ENCODE results near the gene RPRD1B. TPM values are rescaled to one million over a fixed set of nuclear protein-coding genes. Genes with fewer than 3 reads are reported as not detected.

Gene RPRD1B
- total and polyA plus RNA-seq, 2 experiments from 2014 or later: 7.3 to 24.3 TPM

DNA sequence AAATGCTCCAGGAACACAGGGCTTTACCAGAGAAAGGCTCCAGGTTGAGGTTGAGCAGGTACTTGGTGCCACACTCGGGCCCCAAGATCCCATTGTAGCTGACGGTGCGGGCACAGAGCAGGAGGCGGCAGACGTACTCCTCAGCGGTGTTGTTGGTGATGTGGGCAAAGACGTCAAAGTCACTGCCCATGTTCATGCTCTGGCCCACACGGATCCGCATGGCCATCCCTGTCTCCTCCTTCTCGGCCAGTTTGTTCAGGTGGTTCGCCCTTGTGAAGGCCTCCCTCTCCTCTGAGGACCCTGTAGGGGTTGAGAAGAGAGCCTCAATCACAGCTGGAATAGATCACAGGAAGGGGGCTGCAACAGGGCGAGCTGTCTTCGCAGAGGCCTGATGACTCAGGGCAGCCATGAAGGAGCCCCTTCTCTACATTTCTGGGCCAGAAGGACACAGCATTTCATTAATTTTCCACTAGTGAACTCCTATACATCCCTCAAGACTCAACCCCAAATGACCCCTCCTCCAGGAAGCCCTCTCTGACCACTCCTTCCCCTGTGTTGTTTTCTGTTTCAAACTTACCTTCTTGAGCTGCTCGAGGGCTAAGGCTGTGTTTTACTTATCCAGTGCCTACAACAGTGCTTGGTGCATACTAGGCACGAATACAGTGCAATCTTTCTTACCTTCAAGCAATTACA lies 104.7 kb downstream of the RPRD1B start:
- no peaks in the 10 kb centered on the region for H3F3A ChIP-seq (replicated peaks; ENCODE audit: low read depth)
- H3K27me3 ChIP-seq (ENCODE audit: insufficient read depth): no peaks in the 10 kb centered on the region
- H2AFZ ChIP-seq: no peak overlapping the region
- Mint-ChIP-seq H3K36me3 (ENCODE audit: low read depth) (no peaks in the 10 kb centered on the region), H3K27ac (no peak overlapping the region), H3K4me1 (peaks cover 8% of the 10 kb centered on the region; the same call in 2 of the 3 replicates), H3K27me3 (ENCODE audit: insufficient read depth, low read depth, poor library complexity) (peaks cover 7% of the 10 kb centered on the region), H3K4me3 (no peak overlapping the region), H3K9me3 (no peaks in the 10 kb centered on the region; the same call in 2 of the 3 replicates)
- TF ChIP-seq NANOG (IDR thresholded peaks at IDR 0.05; ENCODE audit: borderline replicate concordance) (no peak), ZNF331 (CRISPR knock-in tag; IDR thresholded peaks at IDR 0.05; ENCODE audit: low read depth) (no peak), ZNF114 (CRISPR knock-in tag; IDR thresholded peaks at IDR 0.05) (no peak), POLR2AphosphoS5 (IDR thresholded peaks at IDR 0.05; ENCODE audit: low read depth) (no peak), CREB1 (CRISPR knock-in tag; IDR thresholded peaks at IDR 0.05; ENCODE audit: low read depth) (no peak), EZH2phosphoT487 (IDR thresholded peaks at IDR 0.05; ENCODE audit: unreplicated experiment) (no peak), EZH2 (IDR thresholded peaks at IDR 0.05; ENCODE audit: low read depth, unreplicated experiment) (no peak), STAT1 (IDR thresholded peaks at IDR 0.05; ENCODE audit: unreplicated experiment) (no peak), JUNB (IDR thresholded peaks at IDR 0.05; ENCODE audit: unreplicated experiment) (no peak)
- TF ChIP-seq, protein P1, sequence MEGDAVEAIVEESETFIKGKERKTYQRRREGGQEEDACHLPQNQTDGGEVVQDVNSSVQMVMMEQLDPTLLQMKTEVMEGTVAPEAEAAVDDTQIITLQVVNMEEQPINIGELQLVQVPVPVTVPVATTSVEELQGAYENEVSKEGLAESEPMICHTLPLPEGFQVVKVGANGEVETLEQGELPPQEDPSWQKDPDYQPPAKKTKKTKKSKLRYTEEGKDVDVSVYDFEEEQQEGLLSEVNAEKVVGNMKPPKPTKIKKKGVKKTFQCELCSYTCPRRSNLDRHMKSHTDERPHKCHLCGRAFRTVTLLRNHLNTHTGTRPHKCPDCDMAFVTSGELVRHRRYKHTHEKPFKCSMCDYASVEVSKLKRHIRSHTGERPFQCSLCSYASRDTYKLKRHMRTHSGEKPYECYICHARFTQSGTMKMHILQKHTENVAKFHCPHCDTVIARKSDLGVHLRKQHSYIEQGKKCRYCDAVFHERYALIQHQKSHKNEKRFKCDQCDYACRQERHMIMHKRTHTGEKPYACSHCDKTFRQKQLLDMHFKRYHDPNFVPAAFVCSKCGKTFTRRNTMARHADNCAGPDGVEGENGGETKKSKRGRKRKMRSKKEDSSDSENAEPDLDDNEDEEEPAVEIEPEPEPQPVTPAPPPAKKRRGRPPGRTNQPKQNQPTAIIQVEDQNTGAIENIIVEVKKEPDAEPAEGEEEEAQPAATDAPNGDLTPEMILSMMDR (conservative IDR thresholded peaks at IDR 0.05; ENCODE audit: low read depth in 2 of 2): no peak
- TF ChIP-seq, protein P2, sequence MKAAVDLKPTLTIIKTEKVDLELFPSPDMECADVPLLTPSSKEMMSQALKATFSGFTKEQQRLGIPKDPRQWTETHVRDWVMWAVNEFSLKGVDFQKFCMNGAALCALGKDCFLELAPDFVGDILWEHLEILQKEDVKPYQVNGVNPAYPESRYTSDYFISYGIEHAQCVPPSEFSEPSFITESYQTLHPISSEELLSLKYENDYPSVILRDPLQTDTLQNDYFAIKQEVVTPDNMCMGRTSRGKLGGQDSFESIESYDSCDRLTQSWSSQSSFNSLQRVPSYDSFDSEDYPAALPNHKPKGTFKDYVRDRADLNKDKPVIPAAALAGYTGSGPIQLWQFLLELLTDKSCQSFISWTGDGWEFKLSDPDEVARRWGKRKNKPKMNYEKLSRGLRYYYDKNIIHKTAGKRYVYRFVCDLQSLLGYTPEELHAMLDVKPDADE (IDR thresholded peaks at IDR 0.05): no peak
- TF ChIP-seq, protein P3, sequence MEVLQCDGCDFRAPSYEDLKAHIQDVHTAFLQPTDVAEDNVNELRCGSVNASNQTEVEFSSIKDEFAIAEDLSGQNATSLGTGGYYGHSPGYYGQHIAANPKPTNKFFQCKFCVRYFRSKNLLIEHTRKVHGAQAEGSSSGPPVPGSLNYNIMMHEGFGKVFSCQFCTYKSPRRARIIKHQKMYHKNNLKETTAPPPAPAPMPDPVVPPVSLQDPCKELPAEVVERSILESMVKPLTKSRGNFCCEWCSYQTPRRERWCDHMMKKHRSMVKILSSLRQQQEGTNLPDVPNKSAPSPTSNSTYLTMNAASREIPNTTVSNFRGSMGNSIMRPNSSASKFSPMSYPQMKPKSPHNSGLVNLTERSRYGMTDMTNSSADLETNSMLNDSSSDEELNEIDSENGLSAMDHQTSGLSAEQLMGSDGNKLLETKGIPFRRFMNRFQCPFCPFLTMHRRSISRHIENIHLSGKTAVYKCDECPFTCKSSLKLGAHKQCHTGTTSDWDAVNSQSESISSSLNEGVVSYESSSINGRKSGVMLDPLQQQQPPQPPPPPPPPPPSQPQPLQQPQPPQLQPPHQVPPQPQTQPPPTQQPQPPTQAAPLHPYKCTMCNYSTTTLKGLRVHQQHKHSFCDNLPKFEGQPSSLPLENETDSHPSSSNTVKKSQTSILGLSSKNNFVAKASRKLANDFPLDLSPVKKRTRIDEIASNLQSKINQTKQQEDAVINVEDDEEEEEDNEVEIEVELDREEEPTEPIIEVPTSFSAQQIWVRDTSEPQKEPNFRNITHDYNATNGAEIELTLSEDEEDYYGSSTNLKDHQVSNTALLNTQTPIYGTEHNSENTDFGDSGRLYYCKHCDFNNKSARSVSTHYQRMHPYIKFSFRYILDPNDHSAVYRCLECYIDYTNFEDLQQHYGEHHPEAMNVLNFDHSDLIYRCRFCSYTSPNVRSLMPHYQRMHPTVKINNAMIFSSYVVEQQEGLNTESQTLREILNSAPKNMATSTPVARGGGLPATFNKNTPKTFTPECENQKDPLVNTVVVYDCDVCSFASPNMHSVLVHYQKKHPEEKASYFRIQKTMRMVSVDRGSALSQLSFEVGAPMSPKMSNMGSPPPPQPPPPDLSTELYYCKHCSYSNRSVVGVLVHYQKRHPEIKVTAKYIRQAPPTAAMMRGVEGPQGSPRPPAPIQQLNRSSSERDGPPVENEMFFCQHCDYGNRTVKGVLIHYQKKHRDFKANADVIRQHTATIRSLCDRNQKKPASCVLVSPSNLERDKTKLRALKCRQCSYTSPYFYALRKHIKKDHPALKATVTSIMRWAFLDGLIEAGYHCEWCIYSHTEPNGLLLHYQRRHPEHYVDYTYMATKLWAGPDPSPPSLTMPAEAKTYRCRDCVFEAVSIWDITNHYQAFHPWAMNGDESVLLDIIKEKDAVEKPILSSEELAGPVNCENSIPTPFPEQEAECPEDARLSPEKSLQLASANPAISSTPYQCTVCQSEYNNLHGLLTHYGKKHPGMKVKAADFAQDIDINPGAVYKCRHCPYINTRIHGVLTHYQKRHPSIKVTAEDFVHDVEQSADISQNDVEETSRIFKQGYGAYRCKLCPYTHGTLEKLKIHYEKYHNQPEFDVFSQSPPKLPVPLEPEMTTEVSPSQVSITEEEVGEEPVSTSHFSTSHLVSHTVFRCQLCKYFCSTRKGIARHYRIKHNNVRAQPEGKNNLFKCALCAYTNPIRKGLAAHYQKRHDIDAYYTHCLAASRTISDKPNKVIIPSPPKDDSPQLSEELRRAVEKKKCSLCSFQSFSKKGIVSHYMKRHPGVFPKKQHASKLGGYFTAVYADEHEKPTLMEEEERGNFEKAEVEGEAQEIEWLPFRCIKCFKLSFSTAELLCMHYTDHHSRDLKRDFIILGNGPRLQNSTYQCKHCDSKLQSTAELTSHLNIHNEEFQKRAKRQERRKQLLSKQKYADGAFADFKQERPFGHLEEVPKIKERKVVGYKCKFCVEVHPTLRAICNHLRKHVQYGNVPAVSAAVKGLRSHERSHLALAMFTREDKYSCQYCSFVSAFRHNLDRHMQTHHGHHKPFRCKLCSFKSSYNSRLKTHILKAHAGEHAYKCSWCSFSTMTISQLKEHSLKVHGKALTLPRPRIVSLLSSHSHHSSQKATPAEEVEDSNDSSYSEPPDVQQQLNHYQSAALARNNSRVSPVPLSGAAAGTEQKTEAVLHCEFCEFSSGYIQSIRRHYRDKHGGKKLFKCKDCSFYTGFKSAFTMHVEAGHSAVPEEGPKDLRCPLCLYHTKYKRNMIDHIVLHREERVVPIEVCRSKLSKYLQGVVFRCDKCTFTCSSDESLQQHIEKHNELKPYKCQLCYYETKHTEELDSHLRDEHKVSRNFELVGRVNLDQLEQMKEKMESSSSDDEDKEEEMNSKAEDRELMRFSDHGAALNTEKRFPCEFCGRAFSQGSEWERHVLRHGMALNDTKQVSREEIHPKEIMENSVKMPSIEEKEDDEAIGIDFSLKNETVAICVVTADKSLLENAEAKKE (CRISPR knock-in tag; IDR thresholded peaks at IDR 0.05): no peak
- TF ChIP-seq, protein P4, sequence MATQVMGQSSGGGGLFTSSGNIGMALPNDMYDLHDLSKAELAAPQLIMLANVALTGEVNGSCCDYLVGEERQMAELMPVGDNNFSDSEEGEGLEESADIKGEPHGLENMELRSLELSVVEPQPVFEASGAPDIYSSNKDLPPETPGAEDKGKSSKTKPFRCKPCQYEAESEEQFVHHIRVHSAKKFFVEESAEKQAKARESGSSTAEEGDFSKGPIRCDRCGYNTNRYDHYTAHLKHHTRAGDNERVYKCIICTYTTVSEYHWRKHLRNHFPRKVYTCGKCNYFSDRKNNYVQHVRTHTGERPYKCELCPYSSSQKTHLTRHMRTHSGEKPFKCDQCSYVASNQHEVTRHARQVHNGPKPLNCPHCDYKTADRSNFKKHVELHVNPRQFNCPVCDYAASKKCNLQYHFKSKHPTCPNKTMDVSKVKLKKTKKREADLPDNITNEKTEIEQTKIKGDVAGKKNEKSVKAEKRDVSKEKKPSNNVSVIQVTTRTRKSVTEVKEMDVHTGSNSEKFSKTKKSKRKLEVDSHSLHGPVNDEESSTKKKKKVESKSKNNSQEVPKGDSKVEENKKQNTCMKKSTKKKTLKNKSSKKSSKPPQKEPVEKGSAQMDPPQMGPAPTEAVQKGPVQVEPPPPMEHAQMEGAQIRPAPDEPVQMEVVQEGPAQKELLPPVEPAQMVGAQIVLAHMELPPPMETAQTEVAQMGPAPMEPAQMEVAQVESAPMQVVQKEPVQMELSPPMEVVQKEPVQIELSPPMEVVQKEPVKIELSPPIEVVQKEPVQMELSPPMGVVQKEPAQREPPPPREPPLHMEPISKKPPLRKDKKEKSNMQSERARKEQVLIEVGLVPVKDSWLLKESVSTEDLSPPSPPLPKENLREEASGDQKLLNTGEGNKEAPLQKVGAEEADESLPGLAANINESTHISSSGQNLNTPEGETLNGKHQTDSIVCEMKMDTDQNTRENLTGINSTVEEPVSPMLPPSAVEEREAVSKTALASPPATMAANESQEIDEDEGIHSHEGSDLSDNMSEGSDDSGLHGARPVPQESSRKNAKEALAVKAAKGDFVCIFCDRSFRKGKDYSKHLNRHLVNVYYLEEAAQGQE (IDR thresholded peaks at IDR 0.05; ENCODE audit: unreplicated experiment): no peak
- ATAC-seq (no peak), DNase-seq (ENCODE audit: low spot score) (no peak)
- no peaks in the 10 kb centered on the region for H3K36me3 ChIP-seq (ENCODE audit: insufficient read depth)
- no peak overlapping the region for H3K27ac ChIP-seq (ENCODE audit: low read depth)
- no peaks in the 10 kb centered on the region for H3K9me2 ChIP-seq (ENCODE audit: insufficient read depth)
- H3K79me2 ChIP-seq (replicated peaks; ENCODE audit: insufficient read depth): no peaks in the 10 kb centered on the region
- H3K4me2 ChIP-seq: no peak overlapping the region
- no peaks in the 10 kb centered on the region for H4K20me1 ChIP-seq (replicated peaks; ENCODE audit: insufficient read depth)
- H3K4me3 ChIP-seq: no peak overlapping the region
- H3K4me1 ChIP-seq (ENCODE audit: insufficient read depth): peaks cover 5% of the 10 kb centered on the region; the same call in 1 of the 2 replicates
